Cardiac fibroblast (primary cell): ENCODE measurements around the gene FAM216B.

Experiments
- DNase-seq, 2 donors: peaks; one replicate each; pipeline versions ENCODE4 v3.0.0 to v3.0.0-alpha.2; 2010; ENCODE audit warnings: low read depth in 2 of 2
- H3K4me3 ChIP-seq, 2 donors: replicated peaks in 1 of 2; 1 replicate in 1 of 2; 2 replicates in 1 of 2; pipeline ENCODE4 v1.5.1; 2011; ENCODE audit warnings: low read depth in 2 of 2, low read length in 2 of 2, mild to moderate bottlenecking in 2 of 2, moderate library complexity in 1 of 2
- TF ChIP-seq, protein P1 (sequence below): IDR thresholded peaks from one replicate; pipeline ENCODE4 v1.5.1; 2011; ENCODE audit warnings: low read depth, mild to moderate bottlenecking, low read length, inconsistent platforms

Gene FAM216B

DNA sequence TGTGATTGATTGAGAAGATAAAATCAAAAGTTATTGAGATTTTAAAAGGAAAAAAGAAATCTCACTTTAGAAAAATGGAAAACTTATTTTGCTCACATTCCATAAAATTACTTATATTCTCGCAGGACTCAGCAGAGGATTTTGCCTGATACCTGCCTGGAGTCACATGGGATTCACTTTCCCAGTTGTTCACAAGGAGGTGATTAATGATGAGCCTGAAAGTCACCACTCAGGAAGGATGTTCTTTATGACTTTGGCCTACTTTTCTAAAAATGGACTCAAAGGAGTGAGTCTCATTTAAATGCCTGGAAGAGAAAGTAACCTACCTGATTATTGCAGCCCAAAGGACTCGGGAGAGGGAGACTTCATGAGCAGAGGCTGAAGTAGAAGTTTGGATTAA lies 34.5 kb upstream of the FAM216B start:
- peak in 1 of 2 donors; percentile 52 for DNase-seq
- TF ChIP-seq, protein P1, sequence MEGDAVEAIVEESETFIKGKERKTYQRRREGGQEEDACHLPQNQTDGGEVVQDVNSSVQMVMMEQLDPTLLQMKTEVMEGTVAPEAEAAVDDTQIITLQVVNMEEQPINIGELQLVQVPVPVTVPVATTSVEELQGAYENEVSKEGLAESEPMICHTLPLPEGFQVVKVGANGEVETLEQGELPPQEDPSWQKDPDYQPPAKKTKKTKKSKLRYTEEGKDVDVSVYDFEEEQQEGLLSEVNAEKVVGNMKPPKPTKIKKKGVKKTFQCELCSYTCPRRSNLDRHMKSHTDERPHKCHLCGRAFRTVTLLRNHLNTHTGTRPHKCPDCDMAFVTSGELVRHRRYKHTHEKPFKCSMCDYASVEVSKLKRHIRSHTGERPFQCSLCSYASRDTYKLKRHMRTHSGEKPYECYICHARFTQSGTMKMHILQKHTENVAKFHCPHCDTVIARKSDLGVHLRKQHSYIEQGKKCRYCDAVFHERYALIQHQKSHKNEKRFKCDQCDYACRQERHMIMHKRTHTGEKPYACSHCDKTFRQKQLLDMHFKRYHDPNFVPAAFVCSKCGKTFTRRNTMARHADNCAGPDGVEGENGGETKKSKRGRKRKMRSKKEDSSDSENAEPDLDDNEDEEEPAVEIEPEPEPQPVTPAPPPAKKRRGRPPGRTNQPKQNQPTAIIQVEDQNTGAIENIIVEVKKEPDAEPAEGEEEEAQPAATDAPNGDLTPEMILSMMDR: no peak
- no peak overlapping the region for H3K4me3 ChIP-seq

GRCh38 chr13:42747399-42747873 lies 33.9 kb upstream of the FAM216B start:
- H3K4me3 ChIP-seq: no peak overlapping the region
- peak; percentile 70 to 94 for DNase-seq
- TF ChIP-seq, protein P1: no peak

DNA sequence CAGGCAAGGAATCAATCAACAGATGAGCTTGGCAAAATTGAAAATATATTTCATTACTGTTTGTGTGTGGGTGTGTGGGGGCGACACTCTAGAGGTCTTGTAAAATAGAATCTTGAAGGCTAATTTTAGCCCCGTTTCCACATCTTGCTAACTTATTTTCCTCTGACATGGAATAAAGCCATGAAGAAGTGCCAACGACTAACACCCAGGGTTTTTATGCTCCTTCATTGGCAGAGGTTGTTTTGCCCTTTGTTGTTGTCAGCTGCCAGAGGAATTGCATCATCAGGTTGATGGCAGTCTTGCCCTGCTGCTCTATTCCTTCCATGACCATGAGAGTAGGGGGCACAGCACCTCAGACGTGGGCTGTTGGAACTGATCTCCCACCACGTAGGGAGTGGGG lies 30.6 kb upstream of the FAM216B start:
- no peak overlapping the region for H3K4me3 ChIP-seq
- TF ChIP-seq, protein P1: no peak
- DNase-seq: peak in 1 of 2 donors; percentile 12

DNA sequence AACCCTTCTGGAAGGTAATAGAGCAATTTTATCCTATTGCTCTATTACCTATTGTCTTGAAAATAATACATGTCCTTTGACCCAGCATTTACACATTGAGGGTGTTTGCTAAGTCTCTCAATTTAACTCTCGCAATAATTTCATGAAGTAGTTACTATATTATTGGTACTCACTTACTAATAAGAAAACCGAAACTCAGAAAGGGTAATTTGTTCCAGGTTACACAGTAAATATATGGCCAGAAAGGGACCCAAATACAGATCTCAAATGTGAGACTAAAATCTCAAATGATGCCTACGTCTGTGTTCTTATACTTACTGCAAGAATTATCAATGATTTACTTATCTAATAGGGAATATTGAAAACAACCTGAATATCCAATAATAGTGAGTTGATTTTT lies 29.7 kb upstream of the FAM216B start:
- DNase-seq: no peak
- TF ChIP-seq, protein P1: no peak
- H3K4me3 ChIP-seq: no peak overlapping the region

DNA sequence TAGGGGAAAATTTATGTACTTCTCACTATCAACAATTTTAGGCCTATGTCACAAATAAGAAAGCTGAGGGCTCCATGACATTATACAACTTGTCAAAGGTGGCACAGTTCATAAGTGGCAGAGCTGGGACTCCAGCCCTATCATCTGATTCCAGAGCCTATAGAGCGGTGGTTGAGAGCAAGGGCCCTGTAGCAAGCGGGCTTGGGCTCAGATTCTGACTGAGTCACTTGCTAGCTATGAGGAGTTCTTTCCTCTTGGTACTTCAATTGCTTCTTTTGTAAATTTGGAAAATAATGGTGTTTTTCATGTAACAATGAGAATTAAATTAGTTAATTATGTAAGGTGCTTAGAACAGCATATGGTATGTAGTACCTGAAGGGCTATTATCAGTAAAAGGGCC lies 28.7 kb upstream of the FAM216B start:
- no peak overlapping the region for H3K4me3 ChIP-seq
- DNase-seq: peak in 1 of 2 donors; percentile 22
- TF ChIP-seq, protein P1: no peak

DNA sequence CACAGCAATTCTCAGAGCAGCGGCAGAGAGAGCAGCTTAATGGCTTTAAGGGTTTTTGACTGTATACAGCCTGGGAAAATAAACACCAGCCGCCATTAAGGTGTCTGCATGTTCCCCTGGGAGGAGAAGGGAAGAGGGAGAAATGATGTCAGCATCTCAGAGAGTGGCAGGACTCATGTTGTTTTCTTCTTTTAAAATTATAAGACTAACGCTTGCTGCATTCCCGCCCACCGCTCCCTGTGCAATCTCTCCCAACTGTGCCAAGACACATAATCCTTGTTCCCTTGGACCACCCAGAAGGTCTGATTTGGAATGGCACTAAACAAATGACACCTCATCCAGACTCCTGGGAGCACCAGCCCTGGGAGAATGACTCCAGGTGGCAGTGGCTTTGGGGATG lies 27.7 kb upstream of the FAM216B start:
- peak; percentile 18 to 46 for DNase-seq
- TF ChIP-seq, protein P1: no peak
- H3K4me3 ChIP-seq: no peak overlapping the region
